ENCODE results near the gene DPYSL3. TPM values are rescaled to one million over a fixed set of nuclear protein-coding genes. Genes with fewer than 3 reads are reported as not detected.
"Not testable (repeated sequence)": the region's sequence is repeated elsewhere in the genome, so short reads cannot be mapped to it uniquely, and the experiment has no call there.

DPYSL3 gene
- polyA plus RNA-seq, 1 donor from 2014 or later = 689 TPM

GRCh38 chr5:147554261-147554817, 44.5 kb upstream of the DPYSL3 start:
- H3K9me2 ChIP-seq (ENCODE audit: insufficient read depth, low read length) = no peaks in the 10 kb centered on the region
- H3K36me3 ChIP-seq (ENCODE audit: insufficient read depth, low read length) = no peaks in the 10 kb centered on the region
- H2AFZ ChIP-seq (ENCODE audit: low read depth, low read length) = no peak overlapping the region
- H3K4me2 ChIP-seq (ENCODE audit: low read length) = no peak overlapping the region
- no peaks in the 10 kb centered on the region for H3F3A ChIP-seq (ENCODE audit: insufficient read depth, low read length, poor library complexity, severe bottlenecking)
- H3K4me3 ChIP-seq (ENCODE audit: low read length) = no peak overlapping the region
- no peaks in the 10 kb centered on the region for H4K20me1 ChIP-seq (ENCODE audit: insufficient read depth)
- no peak overlapping the region for H3K27ac ChIP-seq (ENCODE audit: low read length)
- no peak for TF ChIP-seq REST (IDR thresholded peaks at IDR 0.05; ENCODE audit: borderline replicate concordance)
- no peak for TF ChIP-seq CTCF (IDR thresholded peaks at IDR 0.05; ENCODE audit: poor library complexity, severe bottlenecking)
- no peak for TF ChIP-seq EZH2 (IDR thresholded peaks at IDR 0.05; ENCODE audit: borderline replicate concordance, insufficient read depth, low read length, poor library complexity, severe bottlenecking)
- TF ChIP-seq SMC3 (conservative IDR thresholded peaks at IDR 0.05; ENCODE audit: poor library complexity) = no peak
- TF ChIP-seq RAD21 (conservative IDR thresholded peaks at IDR 0.05) = no peak
- no peak for TF ChIP-seq POLR2AphosphoS5 (IDR thresholded peaks at IDR 0.05)
- TF ChIP-seq MXI1 (conservative IDR thresholded peaks at IDR 0.05; ENCODE audit: poor library complexity, severe bottlenecking) = no peak
- TF ChIP-seq EP300 (conservative IDR thresholded peaks at IDR 0.05; ENCODE audit: poor library complexity, severe bottlenecking) = no peak
- TF ChIP-seq TAF1 (IDR thresholded peaks at IDR 0.05; ENCODE audit: low read depth) = no peak
- no peak overlapping the region for H3K9ac ChIP-seq (ENCODE audit: low read length)
- H3K9me3 ChIP-seq (ENCODE audit: low read length) = no peaks in the 10 kb centered on the region
- H3K79me2 ChIP-seq (replicated peaks; ENCODE audit: insufficient read depth, low read length) = no peaks in the 10 kb centered on the region
- H3K27me3 ChIP-seq (ENCODE audit: insufficient read depth, low read depth, low read length) = no peaks in the 10 kb centered on the region

- not testable (repeated sequence) for H3K4me2 ChIP-seq (ENCODE audit: low read length); H3K9me3 ChIP-seq (ENCODE audit: low read length); H3K36me3 ChIP-seq (ENCODE audit: insufficient read depth, low read length); H3K4me3 ChIP-seq (ENCODE audit: low read length); H3F3A ChIP-seq (ENCODE audit: insufficient read depth, low read length, poor library complexity, severe bottlenecking); H3K79me2 ChIP-seq (replicated peaks; ENCODE audit: insufficient read depth, low read length); H3K9me2 ChIP-seq (ENCODE audit: insufficient read depth, low read length); H3K27ac ChIP-seq (ENCODE audit: low read length); H3K9ac ChIP-seq (ENCODE audit: low read length); H4K20me1 ChIP-seq (ENCODE audit: insufficient read depth); H2AFZ ChIP-seq (ENCODE audit: low read depth, low read length); H3K27me3 ChIP-seq (ENCODE audit: insufficient read depth, low read depth, low read length)
These were observed 43.9 kb upstream of the DPYSL3 start for GRCh38 chr5:147553817-147554216.

GRCh38 chr5:147552897-147553296, 43.0 kb upstream of the DPYSL3 start:
- Histone ChIP-seq H3K9me3 (ENCODE audit: low read length) (no peaks in the 10 kb centered on the region), H3K36me3 (ENCODE audit: insufficient read depth, low read length) (no peaks in the 10 kb centered on the region), H3K27me3 (ENCODE audit: insufficient read depth, low read depth, low read length) (no peaks in the 10 kb centered on the region), H3F3A (ENCODE audit: insufficient read depth, low read length, poor library complexity, severe bottlenecking) (no peaks in the 10 kb centered on the region), H3K27ac (ENCODE audit: low read length) (no peak overlapping the region), H4K20me1 (ENCODE audit: insufficient read depth) (no peaks in the 10 kb centered on the region), H3K9ac (ENCODE audit: low read length) (no peak overlapping the region), H3K9me2 (ENCODE audit: insufficient read depth, low read length) (no peaks in the 10 kb centered on the region), H3K4me2 (ENCODE audit: low read length) (no peak overlapping the region), H3K4me3 (ENCODE audit: low read length) (no peak overlapping the region), H3K79me2 (replicated peaks; ENCODE audit: insufficient read depth, low read length) (no peaks in the 10 kb centered on the region), H2AFZ (ENCODE audit: low read depth, low read length) (no peak overlapping the region)
- TF ChIP-seq POLR2AphosphoS5 (IDR thresholded peaks at IDR 0.05) = no peak
